Measurements from ENCODE around the gene NHLRC2.

Gene NHLRC2

GRCh38 chr10:113907166-113907565, 52.7 kb downstream of the NHLRC2 start:
- Mint-ChIP-seq H3K4me1 (peaks cover 0 to 4% of the 10 kb centered on the region in 2 donors), H3K36me3 (peaks cover 13 to 26% of the 10 kb centered on the region in 2 donors), H3K27me3 (no peaks in the 10 kb centered on the region), H3K27ac (peak overlapping the region; percentile 42), H3K9me3 (no peaks in the 10 kb centered on the region), H3K4me3 (no peak overlapping the region)
- no peak for ATAC-seq (replicated peaks)
- DNase-seq = no peak

GRCh38 chr10:113908236-113908635, 53.8 kb downstream of the NHLRC2 start:
- Mint-ChIP-seq H3K27me3 (no peaks in the 10 kb centered on the region), H3K36me3 (peaks cover 16 to 29% of the 10 kb centered on the region in 2 donors), H3K9me3 (no peaks in the 10 kb centered on the region), H3K27ac (no peak overlapping the region), H3K4me1 (peaks cover 0 to 4% of the 10 kb centered on the region in 2 donors), H3K4me3 (no peak overlapping the region)
- DNase-seq (no peak), ATAC-seq (replicated peaks) (no peak)

- H3K27ac Mint-ChIP-seq = no peak overlapping the region
- no peaks in the 10 kb centered on the region for H3K4me1 Mint-ChIP-seq
- no peak overlapping the region for H3K4me3 Mint-ChIP-seq
- no peaks in the 10 kb centered on the region for H3K9me3 Mint-ChIP-seq
- no peak for ATAC-seq (replicated peaks)
- H3K36me3 Mint-ChIP-seq = peaks cover 11% of the 10 kb centered on the region in 2 donors
- H3K27me3 Mint-ChIP-seq = no peaks in the 10 kb centered on the region
- DNase-seq = no peak
Measured at GRCh38 chr10:113911113-113911512, 56.7 kb downstream of the NHLRC2 start.

- Mint-ChIP-seq H3K27ac (no peak overlapping the region), H3K4me1 (no peaks in the 10 kb centered on the region), H3K27me3 (no peaks in the 10 kb centered on the region), H3K36me3 (peaks cover 11% of the 10 kb centered on the region in 2 donors), H3K9me3 (no peaks in the 10 kb centered on the region), H3K4me3 (no peak overlapping the region)
- no peak for DNase-seq
- ATAC-seq (replicated peaks) = no peak
Measured at GRCh38 chr10:113911839-113912238, 57.4 kb downstream of the NHLRC2 start.

- H3K9me3 Mint-ChIP-seq = peaks cover 0 to 2% of the 10 kb centered on the region in 2 donors
- H3K4me3 Mint-ChIP-seq = no peak overlapping the region
- ATAC-seq (replicated peaks) (no peak), DNase-seq (no peak)
- no peaks in the 10 kb centered on the region for H3K27me3 Mint-ChIP-seq
- no peak overlapping the region for H3K27ac Mint-ChIP-seq
- H3K36me3 Mint-ChIP-seq = peaks cover 10 to 11% of the 10 kb centered on the region in 2 donors
- H3K4me1 Mint-ChIP-seq = peaks cover 0 to 4% of the 10 kb centered on the region in 2 donors
Measured at GRCh38 chr10:113912582-113912981, 58.1 kb downstream of the NHLRC2 start.

GRCh38 chr10:113914956-113915355, 60.5 kb downstream of the NHLRC2 start:
- no peak for ATAC-seq (replicated peaks)
- no peak overlapping the region for H3K27ac Mint-ChIP-seq

GRCh38 chr10:113915540-113915939, 61.1 kb downstream of the NHLRC2 start:
- no peaks in the 10 kb centered on the region for H3K27me3 Mint-ChIP-seq
- H3K9me3 Mint-ChIP-seq = peaks cover 0 to 5% of the 10 kb centered on the region in 2 donors
- ATAC-seq (replicated peaks) = no peak
- H3K4me3 Mint-ChIP-seq = no peak overlapping the region
- H3K4me1 Mint-ChIP-seq = peaks cover 8 to 16% of the 10 kb centered on the region in 2 donors
- H3K27ac Mint-ChIP-seq = no peak overlapping the region
- DNase-seq = no peak
- H3K36me3 Mint-ChIP-seq = peaks cover 13 to 18% of the 10 kb centered on the region in 2 donors

More at GRCh38 chr10:113914956-113915355, 60.5 kb downstream of the NHLRC2 start:
- H3K9me3 Mint-ChIP-seq = peaks cover 0 to 5% of the 10 kb centered on the region in 2 donors
- no peaks in the 10 kb centered on the region for H3K27me3 Mint-ChIP-seq
- H3K36me3 Mint-ChIP-seq = peaks cover 13 to 18% of the 10 kb centered on the region in 2 donors
- H3K4me1 Mint-ChIP-seq = peaks cover 8 to 16% of the 10 kb centered on the region in 2 donors
- no peak for DNase-seq
- no peak overlapping the region for H3K4me3 Mint-ChIP-seq

- peaks cover 8 to 16% of the 10 kb centered on the region in 2 donors for H3K4me1 Mint-ChIP-seq
- no peaks in the 10 kb centered on the region for H3K27me3 Mint-ChIP-seq
- peaks cover 0 to 5% of the 10 kb centered on the region in 2 donors for H3K9me3 Mint-ChIP-seq
- no peak overlapping the region for H3K4me3 Mint-ChIP-seq
- H3K36me3 Mint-ChIP-seq = peaks cover 13 to 18% of the 10 kb centered on the region in 2 donors
- DNase-seq (no peak), ATAC-seq (replicated peaks) (no peak)
- H3K27ac Mint-ChIP-seq = no peak overlapping the region
Measured at GRCh38 chr10:113916053-113916452, 61.6 kb downstream of the NHLRC2 start.

GRCh38 chr10:113917636-113918035, 63.2 kb downstream of the NHLRC2 start:
- DNase-seq (no peak), ATAC-seq (replicated peaks) (no peak)
- Mint-ChIP-seq H3K27me3 (no peaks in the 10 kb centered on the region), H3K36me3 (peaks cover 10 to 14% of the 10 kb centered on the region in 2 donors), H3K4me1 (peaks cover 8 to 23% of the 10 kb centered on the region in 2 donors), H3K9me3 (peaks cover 0 to 5% of the 10 kb centered on the region in 2 donors), H3K4me3 (no peak overlapping the region), H3K27ac (no peak overlapping the region)

- H3K9me3 Mint-ChIP-seq = peaks cover 0 to 6% of the 10 kb centered on the region in 2 donors
- H3K4me1 Mint-ChIP-seq = peaks cover 14 to 36% of the 10 kb centered on the region in 2 donors
- no peak overlapping the region for H3K4me3 Mint-ChIP-seq
- DNase-seq = no peak
- no peak overlapping the region for H3K27ac Mint-ChIP-seq
- ATAC-seq (replicated peaks) = no peak
- H3K27me3 Mint-ChIP-seq = peaks cover 7 to 8% of the 10 kb centered on the region in 2 donors
- peaks cover 7 to 11% of the 10 kb centered on the region in 2 donors for H3K36me3 Mint-ChIP-seq
Measured at GRCh38 chr10:113920114-113920513, 65.7 kb downstream of the NHLRC2 start.

GRCh38 chr10:113920875-113921274, 66.4 kb downstream of the NHLRC2 start:
- Mint-ChIP-seq H3K27me3 (peaks cover 7 to 8% of the 10 kb centered on the region in 2 donors), H3K36me3 (peaks cover 7 to 10% of the 10 kb centered on the region in 2 donors), H3K9me3 (peaks cover 0 to 7% of the 10 kb centered on the region in 2 donors), H3K4me1 (peaks cover 14 to 36% of the 10 kb centered on the region in 2 donors), H3K27ac (no peak overlapping the region), H3K4me3 (no peak overlapping the region)
- DNase-seq (no peak), ATAC-seq (replicated peaks) (no peak)

- ATAC-seq (replicated peaks) = no peak
- Mint-ChIP-seq H3K27me3 (peaks cover 7 to 8% of the 10 kb centered on the region in 2 donors), H3K4me3 (no peak overlapping the region), H3K36me3 (peaks cover 7 to 10% of the 10 kb centered on the region in 2 donors), H3K27ac (no peak overlapping the region), H3K4me1 (peaks cover 14 to 36% of the 10 kb centered on the region in 2 donors), H3K9me3 (peaks cover 0 to 7% of the 10 kb centered on the region in 2 donors)
- no peak for DNase-seq
Measured at GRCh38 chr10:113921561-113922370, 67.3 kb downstream of the NHLRC2 start.

GRCh38 chr10:113922787-113923570, 68.5 kb downstream of the NHLRC2 start:
- H3K27ac Mint-ChIP-seq = peak overlapping the region; percentile 31
- H3K27me3 Mint-ChIP-seq = peaks cover 7 to 8% of the 10 kb centered on the region in 2 donors
- no peak overlapping the region for H3K4me3 Mint-ChIP-seq
- DNase-seq (no peak), ATAC-seq (replicated peaks) (peak; percentile 63 to 81)
- peaks cover 0 to 3% of the 10 kb centered on the region in 2 donors for H3K36me3 Mint-ChIP-seq
- peaks cover 13 to 28% of the 10 kb centered on the region in 2 donors for H3K4me1 Mint-ChIP-seq
- peaks cover 0 to 2% of the 10 kb centered on the region in 2 donors for H3K9me3 Mint-ChIP-seq

- no peak for DNase-seq
- Mint-ChIP-seq H3K4me1 (peaks cover 7 to 24% of the 10 kb centered on the region in 2 donors), H3K9me3 (peaks cover 0 to 2% of the 10 kb centered on the region in 2 donors), H3K4me3 (no peak overlapping the region), H3K36me3 (no peaks in the 10 kb centered on the region), H3K27ac (peak overlapping the region; percentile 14), H3K27me3 (peaks cover 7 to 10% of the 10 kb centered on the region in 2 donors)
- ATAC-seq (replicated peaks) = no peak
Measured at GRCh38 chr10:113924186-113924585, 69.7 kb downstream of the NHLRC2 start.

Measured in stimulated activated naive B cell treated with anti-CD40 and anti-IgM and Interleukin-4, amounts not matched to agents 10 μg/mL and 1 μg/mL and 100 μg/mL, for 72 hours (primary cell).